ENCODE data around the gene DNAJC7.
"Not testable (repeated sequence)": the region's sequence is repeated elsewhere in the genome, so short reads cannot be mapped to it uniquely, and the experiment has no call there.

The DNAJC7 gene

DNA sequence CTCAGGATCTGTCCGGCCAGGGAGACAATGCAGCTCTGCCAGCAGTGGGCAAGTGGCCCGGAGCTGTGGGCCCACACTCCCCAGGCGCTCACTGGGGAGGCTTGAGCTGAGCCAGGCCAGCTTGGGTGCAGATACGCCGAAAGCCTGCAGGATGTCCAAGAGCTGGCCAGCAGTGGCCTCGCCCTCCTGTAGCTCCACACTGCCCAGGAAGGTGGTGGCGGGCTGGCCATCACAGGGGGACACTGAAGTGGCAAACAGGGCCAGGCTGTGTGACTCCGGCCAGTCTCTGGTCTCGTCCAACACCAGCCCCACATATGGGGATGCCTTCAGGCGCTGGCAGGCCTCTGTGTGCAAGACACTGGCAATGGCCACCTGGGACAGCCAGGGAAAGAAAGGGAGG is 23.6 kb upstream of the DNAJC7 start:
- no peak for DNase-seq

- no peak for DNase-seq
Observed at GRCh38 chr17:42039794-42040763, 22.8 kb upstream of the DNAJC7 start.

DNA sequence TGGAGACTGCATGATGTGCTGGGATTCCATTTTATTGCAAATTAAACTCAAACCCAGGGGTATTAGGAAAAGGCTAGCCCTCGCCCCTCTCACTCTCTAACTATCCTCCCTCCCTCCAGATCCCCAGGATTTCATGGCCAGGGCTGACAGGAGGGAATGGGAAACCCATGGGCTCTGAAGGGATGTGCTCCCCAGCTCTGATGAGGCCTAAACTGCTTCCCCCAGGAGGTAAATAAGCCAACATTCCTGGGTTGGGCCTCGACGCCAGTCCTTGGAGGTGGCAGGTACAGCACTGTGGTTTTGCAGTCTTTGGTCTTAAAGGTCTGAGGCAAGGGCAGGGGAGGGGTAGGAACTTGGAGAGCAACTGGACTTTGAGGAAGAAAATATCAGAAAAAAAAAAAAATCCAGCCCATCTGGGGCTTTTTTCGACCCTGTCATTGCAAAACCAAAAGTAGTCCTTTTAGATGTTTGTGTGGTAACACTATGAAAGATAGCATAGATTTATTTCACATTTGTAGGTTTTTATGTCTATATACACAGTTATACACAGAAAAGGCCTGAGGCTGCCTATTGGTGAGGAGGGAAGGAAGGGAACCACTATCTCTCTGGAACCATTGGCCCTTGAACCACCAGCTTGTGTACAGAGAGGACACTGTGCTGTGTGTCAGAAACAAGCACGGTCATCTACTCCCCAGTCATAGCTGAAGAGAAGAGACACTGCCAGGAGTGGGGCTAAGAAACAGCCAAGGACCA is 21.2 kb upstream of the DNAJC7 start:
- no peak for DNase-seq

DNA sequence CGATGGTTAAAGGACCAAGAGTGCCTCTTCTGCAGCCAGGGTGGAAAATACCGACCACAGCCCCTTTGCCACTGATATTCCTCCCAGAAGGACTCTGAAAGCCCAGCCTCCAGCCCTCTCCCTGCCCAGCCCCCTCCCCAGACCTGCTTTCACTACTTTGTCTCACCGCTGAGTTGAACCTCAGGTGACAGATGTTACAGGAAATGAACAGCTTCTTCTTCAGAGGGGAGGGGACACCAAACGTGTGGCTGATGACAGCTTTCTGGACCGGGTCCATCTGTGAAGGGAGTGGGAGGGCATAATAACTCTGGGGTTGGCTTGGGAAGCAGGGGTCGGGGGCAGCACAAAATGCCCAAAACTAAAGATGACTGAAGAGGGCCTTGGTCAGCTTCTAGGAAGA is 16.8 kb upstream of the DNAJC7 start:
- peak; percentile 85 for DNase-seq

GRCh38 chr17:42031584-42031983 is 14.3 kb upstream of the DNAJC7 start:
- no peak for DNase-seq

DNA sequence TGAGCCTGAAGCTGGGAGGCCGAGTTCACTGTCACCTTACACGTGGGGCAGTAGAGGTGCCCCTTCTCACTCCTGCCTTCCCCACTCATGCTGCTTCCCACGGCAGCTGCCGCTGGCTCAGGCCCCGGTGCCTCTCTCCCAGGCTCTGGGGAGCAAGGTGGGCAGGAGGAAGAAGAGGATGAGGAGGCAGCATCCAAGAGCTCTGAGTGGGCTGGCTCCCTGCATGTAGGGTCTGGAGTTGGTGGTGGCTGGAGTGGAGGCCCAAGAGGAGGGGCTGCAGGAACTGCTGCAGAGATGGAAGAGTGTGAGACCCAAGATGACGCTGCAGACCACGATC is 11.5 kb upstream of the DNAJC7 start:
- DNase-seq: no peak

GRCh38 chr17:42027961-42028790 is 10.9 kb upstream of the DNAJC7 start:
- peak; percentile 71 for DNase-seq

DNA sequence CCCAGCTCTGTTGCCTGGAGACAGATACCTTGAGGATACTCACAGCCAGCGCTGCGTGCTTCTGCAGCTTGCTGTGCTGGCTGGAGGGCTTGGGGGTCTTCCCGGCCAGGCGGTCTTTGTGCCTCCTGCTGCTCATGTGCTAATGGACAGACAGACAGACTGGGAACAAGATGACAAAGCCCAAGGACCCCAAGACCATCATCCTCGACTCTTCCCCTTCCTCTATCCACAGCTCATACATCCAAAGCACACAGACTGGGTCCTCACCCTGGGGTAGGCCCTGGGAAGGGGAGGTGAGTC is 10.3 kb upstream of the DNAJC7 start:
- DNase-seq: no peak

GRCh38 chr17:42026857-42027589 is 9.8 kb upstream of the DNAJC7 start:
- no peak for DNase-seq

DNA sequence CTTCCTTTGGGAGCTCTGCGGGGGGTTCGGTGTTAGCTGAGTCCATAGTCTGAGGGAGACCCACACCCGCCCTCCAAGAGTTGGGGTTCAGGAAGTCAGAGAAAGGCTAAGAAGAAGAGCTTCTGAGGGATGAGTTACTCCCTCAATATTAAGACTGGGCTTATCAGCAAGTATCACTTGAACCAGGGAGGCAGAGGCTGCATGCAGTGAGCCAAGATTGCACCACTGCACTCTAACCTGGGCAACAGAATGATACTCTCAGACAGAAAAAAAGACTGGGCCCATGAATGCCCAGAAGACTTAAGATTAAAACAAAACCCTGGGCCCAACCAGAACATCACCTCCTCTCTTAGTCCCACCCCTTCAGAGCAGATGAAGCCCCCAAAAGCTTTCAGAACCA is 8.7 kb upstream of the DNAJC7 start:
- DNase-seq: no peak

GRCh38 chr17:42025191-42025579 is 7.9 kb upstream of the DNAJC7 start:
- DNase-seq: no peak

DNA sequence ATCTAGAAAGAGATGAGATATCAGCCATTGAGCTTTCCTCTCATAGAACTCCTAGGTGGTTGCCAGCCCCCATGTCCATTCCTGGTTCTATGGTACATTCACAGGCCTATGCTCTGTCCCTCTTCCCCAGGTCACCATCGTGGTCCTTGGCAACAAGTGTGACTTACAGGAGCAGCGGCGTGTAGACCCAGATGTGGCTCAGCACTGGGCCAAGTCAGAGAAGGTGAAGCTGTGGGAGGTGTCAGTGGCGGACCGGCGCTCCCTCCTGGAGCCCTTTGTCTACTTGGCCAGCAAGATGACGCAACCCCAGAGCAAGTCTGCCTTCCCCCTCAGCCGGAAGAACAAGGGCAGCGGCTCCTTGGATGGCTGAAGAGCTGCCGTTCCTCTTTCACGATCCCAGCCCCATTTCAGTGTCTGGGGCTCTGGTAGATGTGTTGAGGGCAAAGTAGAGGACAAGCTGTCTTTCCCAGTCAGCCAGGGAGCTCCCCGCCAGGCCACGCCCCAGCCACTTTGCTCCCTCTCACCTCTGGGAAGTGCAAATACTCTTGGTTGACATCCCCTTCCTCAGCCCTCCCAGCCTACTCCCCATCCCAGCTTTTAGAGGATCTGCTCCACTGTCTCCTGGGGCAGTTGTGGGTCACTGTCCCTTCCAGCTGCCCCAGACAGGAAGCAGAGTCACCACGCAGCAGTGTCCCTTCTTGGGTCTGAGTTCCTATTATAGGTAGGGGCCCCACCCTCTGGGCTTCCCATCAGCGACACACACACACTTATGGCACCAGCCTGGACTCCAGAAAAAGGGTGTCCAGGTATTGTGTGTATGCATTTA is 6.5 kb upstream of the DNAJC7 start:
- no peak for DNase-seq

DNA sequence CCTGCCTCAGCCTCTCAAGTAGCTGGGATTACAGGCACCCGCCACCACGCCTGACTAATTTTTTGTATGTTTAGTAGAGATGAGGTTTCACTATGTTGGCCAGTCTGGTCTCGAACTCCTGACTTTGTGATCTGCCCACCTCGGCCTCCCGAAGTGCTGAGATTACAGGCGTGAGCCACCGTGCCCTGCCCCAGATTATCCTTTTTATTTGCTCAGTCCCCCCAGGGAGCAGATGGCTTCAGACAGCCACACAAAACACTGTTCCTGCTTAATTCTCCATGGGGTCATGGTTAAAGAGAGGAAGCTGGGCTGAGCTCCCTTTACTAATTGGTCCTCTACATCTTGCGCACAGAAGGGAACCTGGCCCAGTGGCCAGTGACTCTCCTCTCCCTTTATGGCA is 3.6 kb upstream of the DNAJC7 start:
- DNase-seq: peak; percentile 63

DNA sequence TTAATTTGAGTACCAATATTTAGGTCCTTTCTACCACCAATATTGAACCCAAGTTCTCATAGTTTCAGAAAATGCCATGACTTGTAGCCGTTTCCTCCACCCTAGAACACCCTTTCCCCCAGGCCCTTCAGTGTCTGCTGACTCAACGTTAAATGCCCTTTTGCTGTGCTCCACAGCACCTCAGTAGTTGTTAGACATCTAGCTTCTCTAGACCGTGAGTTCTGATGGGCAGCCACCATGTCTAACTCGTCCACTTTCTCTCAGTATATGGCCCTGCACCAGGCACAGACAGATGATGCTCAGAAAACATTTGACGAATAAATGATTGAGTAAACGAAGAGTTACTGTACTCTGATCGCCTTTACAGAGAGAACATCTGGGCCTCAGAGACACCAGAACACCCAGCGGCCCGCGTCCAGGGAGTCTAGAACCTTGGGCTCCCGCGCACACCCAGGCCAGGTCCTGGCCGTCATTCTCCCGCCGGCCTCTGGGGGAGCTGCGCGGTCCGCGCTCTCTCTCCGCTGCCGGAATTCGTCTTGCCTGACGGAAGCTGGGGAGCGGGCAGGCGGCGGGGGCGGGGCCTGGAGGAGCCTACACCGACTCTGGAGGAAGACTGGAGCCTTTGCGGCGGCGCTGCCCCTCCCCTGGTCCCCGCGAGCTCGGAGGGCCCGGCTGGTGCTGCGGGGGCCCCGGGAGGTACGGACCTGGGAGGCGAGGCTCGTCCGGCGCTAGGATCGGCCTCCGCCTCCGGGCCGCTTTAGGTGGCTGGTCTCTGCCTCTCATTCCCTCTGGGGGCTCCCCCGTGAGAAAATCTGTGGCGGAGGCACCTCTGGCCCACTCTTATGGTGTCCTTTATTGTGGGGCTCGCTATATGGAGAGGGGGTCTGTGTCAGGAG is 2.5 kb upstream of the DNAJC7 start, which contains the start of gene NKIRAS2:
Gene NKIRAS2, plus strand, starts transcription at position 582 of the 896 bp plus-strand sequence. CDS start 1,488 bp downstream, outside the sequence.
- DNase-seq: peak; percentile 96

- DNase-seq: no peak
Observed at GRCh38 chr17:42018988-42019387, 1.7 kb upstream of the DNAJC7 start.

GRCh38 chr17:42018339-42018738 is 1.1 kb upstream of the DNAJC7 start:
- peak; percentile 27 for DNase-seq

DNA sequence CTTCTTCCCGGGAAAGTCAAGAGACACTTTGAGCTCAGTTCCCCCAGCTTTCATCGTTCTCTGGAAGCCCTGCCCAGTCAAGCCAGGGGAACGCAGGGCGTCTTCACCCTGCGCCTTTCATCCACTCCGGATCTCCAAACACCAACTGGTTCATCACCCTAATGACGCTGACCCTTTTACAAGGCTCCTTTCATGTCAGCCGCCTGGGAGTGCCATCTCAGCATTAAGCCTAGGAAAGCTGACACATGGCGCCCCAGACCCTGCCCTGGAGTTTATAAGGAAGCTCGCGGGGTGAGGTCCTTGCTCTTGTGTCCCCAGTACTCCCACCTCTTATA is 594 bp upstream of the DNAJC7 start:
- no peak for DNase-seq

GRCh38 chr17:42016411-42016831 is 818 bp downstream of the DNAJC7 start:
- DNase-seq: peak; percentile 56

DNA sequence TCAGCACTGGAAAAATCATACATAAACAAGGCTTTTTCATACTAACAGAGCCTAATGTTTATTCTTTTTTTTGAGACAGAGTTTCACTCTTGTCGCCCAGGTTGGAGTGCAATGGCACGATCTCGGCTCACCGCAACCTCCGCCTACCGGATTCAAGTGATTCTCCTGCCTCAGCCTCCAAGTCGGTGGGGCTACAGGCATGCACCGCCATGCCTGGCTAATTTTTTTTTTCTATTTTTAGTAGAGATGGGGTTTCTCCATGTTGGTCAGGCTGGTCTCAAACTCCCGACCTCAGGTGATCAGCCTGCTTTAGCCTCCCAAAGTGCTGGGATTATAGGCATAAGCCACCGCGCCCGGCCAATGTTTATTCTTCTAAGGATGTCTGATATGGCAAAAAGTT is 3.5 kb downstream of the DNAJC7 start:
- DNase-seq: not testable (repeated sequence)

GRCh38 chr17:42012363-42012762 is 4.9 kb downstream of the DNAJC7 start:
- not testable (repeated sequence) for DNase-seq
